ENCODE data around the gene PYROXD2.

The PYROXD2 gene

DNA sequence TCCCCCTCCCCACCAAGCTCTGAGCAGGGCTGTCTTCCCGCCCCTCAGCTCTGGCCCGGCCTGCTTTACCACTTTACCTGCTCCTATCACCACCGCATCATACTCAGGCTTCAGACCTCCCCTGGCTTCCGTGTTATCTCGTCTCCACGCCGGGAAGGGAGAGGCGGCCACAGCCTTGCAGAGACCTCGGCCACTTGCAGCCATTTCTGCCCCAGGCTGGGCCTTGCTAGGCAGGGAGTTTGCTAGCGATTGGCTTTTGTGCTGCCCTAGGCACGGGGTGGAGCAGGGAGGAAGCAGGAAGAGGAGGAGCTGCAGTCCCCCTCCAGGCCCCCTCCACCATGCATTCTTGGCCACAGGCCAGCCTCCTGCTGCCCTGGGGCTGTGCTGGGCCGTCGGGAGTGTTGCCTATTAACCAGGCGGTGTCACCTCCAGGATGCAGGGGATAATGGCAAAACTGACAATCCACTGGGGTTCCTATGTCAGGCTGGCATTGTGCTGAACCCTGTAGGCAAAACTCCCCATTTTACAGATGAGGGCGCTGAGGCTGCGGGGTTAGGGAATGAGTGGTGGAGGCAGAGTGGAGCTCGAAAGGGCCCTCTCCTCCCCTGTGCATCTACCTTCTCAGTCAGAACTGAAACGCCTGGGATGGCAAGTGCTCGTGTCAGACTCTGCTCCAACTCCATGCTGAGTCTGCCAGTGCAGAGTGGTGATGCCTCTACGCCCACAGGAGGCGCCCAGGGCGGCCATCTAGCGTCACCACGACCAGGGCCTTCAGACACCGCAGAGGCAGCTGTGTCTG is at the start of gene PYROXD2:
Gene PYROXD2, minus strand, starts transcription at position 251 of the 799 bp plus-strand sequence. Its CDS starts 47 bp downstream, at position 204.
- DNase-seq (ENCODE audit: extremely low spot score, insufficient read length, low read depth) (no peak), FAIRE-seq (no peak)

DNA sequence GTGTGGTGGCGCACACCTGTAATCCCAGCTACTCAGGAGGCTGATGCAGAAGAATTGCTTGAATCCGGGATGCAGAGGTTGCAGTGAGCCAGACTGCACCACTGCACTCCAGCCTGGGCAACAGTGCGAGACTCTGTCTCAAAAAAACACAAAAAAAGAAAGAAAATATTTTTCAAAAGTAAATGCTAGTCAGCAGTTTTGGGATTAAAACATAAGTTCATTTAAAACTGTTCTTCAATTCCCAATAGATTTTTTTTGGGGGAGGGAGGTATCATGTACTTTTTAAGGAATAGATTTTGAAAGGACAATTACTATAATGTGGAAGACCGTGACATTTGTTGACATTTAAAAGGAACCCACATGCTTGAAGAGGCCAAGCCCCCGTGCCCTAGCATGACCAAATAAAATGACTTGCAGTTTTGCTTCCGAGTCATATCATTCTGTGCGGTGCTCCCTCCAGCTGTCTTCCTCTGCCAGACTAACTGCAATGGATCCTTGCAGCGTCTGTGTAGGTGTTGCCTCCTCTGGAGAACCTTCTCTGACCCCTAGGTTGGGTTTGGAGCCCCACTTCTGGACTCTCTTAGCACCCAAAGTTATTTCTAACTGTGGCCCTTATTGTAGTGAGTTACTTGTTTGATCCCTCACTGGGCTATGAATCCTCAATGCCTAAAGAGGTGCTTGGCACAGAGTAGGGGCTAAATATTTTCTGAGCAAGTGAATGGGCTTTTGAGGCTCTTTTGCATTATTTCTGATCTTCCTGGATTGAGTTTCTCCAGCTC is 49.2 kb upstream of the PYROXD2 start:
- FAIRE-seq, result no peak
- DNase-seq (ENCODE audit: extremely low spot score, insufficient read length, low read depth), result no peak

DNA sequence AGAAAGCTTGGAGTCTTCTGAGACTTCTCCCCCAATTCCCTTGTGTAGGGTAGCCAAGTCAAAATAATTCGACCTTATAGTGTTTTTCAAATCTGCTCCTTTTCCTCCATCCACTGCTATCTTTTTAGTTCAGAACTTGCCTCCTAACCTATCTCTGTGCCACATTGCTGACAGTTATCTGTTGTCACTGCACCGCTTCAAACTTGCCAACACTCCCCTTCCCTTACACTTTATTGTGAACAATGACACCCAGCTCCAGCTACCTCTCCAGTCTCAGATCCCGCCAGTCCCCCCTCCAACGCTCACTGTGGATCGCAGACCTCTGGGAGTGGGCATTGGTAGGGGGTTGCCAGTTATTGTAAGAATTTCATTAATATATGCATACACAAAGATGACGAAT is 48.0 kb upstream of the PYROXD2 start:
- no peak for FAIRE-seq
- no peak for DNase-seq (ENCODE audit: extremely low spot score, insufficient read length, low read depth)

DNA sequence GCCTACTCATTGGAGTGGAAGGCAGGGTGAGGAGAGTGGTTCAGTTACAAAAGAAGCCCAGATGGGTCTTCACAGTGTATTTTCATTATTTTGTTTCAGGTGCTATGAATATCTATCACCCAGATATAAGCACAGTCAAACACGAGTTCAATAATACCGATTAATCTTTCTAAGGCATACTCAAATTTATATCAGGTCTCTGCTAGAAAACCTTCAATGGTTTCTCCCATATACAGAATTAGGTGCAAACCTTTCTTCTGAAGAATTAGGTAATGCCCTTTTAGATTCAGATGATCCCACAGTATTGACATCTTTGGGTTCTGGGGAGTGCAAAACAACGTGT is 46.5 kb upstream of the PYROXD2 start:
- FAIRE-seq, result no peak
- no peak for DNase-seq (ENCODE audit: extremely low spot score, insufficient read length, low read depth)

DNA sequence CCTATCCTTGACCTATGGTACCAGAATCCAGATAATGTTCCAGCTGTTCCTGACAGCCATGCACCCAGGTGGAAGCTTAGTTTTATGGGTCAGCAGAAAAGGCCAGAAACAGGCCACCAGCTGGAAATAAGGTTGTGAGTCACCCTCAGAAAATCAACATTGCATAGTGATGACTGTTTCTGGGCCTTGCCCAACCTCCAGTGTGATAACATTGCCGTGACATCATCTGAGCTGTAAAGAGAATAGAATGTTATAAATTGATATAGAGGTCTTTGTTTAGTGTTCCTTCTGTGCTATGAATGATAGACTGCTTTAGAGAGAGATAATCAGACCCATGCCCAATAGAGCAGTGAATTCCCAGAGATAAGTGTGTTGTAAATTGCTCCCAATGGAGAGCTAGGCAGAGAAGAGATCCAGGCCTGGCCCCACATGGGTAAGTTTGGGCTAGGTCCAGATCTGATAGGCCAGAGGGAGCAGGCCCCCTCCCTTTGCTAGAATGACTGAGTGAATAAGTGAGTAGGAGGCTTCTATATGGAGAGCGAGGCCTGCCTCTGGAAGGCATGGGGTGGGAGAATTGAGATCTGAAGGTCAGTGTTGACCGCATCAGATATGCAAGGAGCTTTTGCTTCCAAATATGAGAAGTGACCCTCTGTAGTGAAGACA is 46.0 kb upstream of the PYROXD2 start:
- no peak for DNase-seq (ENCODE audit: extremely low spot score, insufficient read length, low read depth)

DNA sequence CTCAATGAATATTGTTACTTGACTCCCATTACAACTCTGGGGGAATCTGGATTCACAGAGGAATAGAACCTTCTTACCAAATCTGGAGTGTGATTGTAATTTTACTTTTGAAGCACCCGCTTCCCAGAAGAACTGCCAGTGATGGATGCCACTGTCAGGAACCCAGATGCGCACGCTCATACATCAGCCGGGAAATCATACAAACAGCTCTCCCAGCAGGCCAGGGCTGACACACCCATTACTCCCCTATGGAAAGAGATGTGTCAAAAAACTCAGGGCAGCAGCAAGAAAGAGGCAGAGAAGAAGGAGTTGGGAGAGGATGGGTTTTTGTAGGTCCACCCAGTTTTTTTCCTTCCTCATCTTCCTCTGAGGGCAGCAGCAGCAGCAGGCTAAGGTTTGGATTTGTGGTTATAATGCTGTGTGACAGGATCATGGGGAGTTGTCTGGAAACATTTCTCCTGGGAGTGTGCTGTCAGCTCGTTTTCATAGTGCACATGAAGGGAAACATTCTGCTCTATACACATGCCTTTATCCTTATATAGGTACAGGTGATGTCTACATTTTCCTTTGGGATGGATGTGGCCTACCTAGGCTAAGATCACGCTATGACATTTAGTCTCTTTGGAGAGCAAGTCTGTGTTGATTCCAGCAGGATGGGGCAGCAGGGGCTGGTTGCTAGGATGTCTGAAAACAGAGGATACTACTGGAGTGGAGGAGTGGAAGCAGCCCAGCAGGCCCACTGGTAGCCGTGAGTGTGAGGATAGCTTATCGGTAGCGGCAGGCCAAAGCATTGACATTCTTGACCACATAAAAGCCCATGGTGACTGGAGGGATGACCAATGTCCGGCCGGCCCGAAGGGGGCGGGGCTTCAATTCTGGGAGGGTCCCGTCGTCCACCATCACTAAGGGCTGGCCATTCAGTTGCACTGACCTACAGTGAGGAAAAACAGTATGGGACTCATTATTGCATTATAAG is 44.1 kb upstream of the PYROXD2 start:
- FAIRE-seq (no peak), DNase-seq (ENCODE audit: extremely low spot score, insufficient read length, low read depth) (no peak)

More for the DNA sequence above, 46.0 kb upstream of the PYROXD2 start:
- no peak for FAIRE-seq

DNA sequence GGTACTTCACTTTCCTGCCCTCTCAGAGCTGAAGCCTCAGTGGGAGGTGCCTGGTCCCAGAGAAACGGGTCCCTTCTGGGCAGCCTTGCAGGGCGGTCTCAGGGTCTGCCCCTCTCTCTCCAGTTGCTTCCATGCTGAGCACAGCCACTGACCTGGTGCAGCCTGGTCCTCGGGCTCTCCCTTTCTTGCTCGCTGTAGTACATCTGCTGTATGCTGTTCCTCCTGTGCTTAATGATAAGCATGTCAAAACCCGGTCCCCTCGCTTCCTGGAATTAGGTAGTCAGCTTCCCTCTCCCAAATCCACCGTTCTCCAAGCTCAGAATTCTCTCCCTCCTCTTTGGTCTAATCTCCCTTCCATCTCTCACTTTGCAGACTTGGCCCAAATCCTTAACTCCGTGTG is 42.7 kb upstream of the PYROXD2 start:
- DNase-seq (ENCODE audit: extremely low spot score, insufficient read length, low read depth) (no peak), FAIRE-seq (no peak)

DNA sequence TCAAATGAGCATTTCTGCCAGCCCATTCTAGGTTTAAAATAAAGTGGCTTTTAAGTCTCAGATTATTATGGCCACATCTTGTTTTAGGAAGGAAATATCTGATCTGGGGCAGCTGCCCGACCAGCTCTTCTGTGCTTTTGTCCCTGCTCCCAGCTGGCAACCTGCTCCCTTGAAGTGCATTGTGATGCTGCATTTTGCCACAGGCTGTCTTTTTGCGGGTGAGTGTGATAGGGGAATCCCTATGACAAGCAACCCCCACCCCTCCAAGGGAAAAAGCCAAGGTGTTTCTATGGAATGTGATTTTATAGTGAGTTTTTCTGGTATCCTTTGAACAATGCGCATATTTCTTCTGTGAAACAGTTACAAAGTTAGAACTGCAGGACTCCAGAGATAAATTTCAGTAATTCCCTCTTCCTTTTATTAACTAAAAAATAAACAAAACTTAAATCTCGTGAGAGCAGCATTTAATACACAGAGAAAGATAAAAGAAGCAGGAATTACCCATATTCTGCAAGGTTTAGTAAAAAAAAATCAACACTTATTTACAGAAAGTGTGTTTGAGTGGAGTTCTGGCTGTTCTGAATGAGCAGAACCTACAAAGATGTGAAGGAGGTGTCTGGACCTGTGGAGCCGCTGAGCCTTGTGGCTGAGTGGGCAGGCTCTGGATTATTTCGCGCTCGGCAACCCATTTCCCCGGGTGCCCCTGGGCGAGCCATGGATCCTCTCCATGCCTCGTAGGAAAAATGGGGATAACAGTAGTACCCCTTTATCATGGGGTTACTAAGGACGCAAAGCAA is 41.9 kb upstream of the PYROXD2 start:
- DNase-seq (ENCODE audit: extremely low spot score, insufficient read length, low read depth) (no peak), FAIRE-seq (no peak)

DNA sequence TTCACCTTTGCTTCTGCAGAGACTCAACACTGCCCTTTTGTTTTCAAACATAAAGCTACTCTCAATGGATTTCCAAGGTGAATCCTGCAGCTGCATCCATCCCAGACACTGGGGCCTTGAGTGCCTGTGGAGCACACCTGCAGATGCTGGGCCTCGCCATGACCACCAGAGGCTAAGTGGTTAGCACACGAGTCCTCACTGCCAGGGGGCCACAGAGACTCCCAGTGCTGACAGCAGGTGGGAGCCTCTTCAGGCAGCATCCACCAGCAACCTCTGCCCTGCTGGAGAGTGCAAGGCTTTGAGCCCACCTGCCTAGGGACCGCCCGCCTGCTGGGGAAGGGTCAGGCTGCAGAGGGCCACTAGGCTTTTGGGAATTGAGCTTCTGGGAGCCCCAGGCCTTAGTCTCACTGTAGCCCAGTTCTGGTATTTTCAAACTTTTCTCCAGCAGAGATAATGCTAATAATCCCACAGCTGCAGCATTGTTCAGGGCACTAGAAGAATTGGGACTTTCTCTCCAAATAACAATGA is 41.1 kb upstream of the PYROXD2 start:
- no peak for FAIRE-seq

DNA sequence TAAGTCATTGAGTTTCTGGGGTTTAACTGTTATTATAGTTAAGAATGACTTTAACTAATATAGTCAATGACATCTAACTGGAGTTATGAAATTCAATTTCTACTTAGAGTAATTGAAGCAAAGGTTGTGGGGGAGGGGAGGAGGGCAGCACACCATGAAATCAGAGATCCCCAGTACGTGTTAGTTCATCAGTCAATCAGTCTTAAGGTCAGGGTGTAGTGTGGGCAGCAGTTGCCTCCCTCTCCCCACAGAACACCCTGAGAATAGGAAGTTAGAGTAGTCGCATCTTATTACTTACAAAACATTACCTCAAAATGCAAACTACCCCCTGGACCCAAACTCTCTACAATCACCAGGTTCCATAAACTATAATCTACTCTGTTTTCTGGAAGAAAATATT is 38.7 kb upstream of the PYROXD2 start:
- FAIRE-seq, result no peak
- no peak for DNase-seq (ENCODE audit: extremely low spot score, insufficient read length, low read depth)

More for the DNA sequence above, 41.1 kb upstream of the PYROXD2 start:
- no peak for DNase-seq (ENCODE audit: extremely low spot score, insufficient read length, low read depth)

DNA sequence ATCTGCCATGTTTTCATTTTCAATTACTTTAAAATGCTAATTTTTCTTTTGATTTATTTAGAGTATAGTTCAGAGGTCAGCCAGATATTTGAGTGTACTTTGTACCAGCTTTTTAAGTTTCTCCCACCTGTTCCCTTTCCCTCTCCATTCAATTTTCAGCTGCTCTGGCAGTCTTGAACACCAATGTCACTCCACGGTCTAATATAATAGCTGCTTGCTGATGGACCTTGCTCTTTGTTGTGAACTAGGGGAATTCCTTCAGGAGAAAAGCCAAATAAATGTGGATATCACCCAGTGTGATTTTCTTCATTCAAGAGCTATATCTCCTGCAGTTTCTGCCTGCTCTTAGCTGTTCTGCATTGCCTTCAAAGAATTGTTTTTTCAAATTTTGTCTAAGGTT is 35.6 kb upstream of the PYROXD2 start:
- FAIRE-seq, result no peak
- DNase-seq (ENCODE audit: extremely low spot score, insufficient read length, low read depth), result no peak

DNA sequence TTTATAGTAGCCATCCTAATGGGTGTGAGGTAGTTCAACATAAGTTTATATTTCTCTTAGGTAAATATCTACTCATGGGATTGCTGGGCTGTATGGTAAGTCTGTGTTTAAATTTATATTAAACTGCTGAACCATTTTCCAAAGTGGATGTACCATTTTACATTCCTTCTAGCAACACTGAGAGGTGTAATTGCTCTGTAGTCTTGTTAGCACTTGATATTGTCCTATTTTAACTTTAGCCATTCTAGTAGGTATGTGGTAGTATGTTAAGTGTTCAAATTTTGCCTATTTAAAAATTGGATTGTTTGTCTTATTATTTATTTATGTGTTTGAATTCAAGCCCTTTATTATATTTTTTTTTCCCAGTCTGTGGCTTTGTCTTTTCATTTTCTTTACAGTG is 34.3 kb upstream of the PYROXD2 start:
- FAIRE-seq (no peak), DNase-seq (ENCODE audit: extremely low spot score, insufficient read length, low read depth) (no peak)

DNA sequence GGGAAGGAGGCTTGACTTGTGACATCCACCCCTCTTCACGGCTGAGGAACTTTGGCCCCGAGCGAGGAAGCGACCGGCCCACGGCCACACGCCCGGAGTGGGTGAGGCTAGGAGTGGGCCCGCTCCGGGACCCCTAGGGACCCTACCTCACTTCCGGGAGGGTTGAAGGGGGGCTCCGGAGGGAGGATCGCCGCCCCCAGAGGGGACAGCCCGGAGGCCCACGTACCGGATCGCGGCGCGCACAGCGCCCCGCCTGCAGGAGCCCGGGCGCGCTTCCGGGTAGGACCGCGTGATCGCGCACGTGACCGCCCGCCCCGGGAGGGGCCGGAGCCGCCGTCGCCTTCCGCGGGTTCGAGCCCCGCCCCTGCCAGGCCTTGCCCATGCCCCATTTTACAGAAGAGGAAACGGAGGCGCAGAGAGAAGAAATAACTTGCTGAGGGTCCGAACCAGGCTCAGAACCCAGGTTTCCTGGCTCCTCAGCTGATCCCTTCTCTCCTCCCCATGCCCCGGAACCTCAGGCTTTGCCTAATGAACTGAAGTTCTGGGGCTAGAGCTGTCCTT is 31.8 kb upstream of the PYROXD2 start, which contains the start of gene HPS1:
Gene HPS1, minus strand, starts transcription at position 275 of the 561 bp plus-strand sequence. CDS start 3,695 bp downstream, outside the sequence.
- DNase-seq (ENCODE audit: extremely low spot score, insufficient read length, low read depth) (peak; percentile 86), FAIRE-seq (peak; percentile 81)

DNA sequence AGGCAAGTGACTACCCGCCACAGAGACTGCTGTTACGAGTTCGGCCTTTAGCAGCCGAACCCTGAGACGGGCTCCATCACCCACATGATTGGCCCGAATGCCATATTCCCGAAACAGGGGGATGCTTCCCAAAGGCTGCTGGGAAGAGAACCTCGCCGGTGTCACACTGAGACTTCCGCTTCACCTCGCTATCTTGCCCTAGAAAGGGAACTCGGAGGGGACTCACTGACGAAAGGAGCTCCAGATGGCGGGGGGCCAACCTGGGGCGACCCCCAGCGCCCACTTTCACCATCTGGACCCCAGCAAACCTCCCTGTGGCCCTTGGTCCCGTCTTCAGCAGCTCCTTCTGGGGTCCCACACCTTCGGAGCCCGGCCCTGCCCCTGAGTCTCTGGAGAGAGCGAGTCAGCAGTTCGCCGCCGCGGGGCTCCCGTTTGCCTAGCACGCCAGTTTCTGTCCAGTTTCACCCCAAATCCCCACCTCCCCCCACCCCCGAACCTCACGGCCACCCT is 31.2 kb upstream of the PYROXD2 start:
- peak; percentile 78 for FAIRE-seq
- DNase-seq (ENCODE audit: extremely low spot score, insufficient read length, low read depth), result no peak

DNA sequence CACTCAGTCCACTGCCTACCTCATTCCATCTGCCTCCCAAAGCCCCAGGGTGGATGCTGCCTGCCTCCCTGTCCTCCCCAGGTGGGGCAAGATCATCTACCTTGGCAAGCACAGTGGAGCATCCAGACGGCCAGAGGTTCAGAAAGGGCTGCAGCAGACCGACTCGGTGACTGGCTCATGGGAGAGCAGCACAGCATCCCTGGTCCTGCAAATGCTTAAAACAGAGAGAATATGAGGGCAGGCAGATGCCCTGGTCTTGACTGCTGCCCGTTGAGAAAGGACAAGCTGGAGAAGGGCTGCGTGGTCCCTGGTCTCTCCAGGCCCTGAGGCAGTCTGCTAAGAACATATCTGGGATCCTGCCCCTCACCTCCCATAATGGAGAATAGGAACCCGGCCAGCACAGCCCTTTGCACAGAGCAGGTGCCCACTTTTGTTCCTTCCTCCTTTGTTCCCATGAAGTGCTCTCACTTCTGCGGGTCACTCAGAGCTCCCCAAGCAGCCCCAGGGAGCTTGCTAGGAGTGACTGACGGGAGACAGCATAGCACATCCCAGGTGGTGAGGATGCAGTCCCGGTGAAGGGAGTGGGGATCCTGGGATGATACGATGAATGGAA is 30.3 kb upstream of the PYROXD2 start:
- DNase-seq (ENCODE audit: extremely low spot score, insufficient read length, low read depth), result no peak
- FAIRE-seq, result no peak

DNA sequence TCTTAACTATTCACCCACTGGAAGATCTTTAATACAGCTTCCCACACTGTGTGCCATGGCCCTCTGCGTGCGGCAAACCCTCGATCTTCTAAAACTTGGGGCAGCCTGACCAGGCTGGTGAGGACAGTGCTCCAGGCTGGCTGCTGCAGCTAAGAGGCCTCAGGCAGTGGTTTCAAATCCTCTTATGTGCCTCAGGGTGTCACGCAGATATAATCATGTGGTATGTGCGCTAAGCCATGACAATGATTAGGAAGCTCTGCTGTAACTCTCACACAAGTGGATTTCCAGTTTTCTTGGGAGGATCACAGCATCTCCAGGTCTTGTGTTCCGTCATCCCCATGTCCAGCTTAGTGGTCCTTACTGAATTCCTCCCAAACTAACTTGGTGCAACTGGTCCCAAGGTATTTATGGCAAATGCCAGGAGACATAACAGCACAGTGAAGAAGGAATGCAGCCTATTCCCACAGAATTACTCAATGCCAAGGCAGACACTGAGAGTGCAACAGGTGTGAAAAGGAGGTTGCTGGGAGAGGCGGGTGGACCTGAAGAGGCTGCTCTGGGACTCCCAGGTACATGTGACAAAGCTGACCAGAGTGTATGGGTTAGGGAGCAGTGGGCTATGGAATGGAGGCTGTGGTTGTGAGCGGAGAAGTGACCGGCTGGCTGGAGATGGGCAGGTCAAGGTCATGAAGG is 29.5 kb upstream of the PYROXD2 start:
- FAIRE-seq (peak; percentile 12), DNase-seq (ENCODE audit: extremely low spot score, insufficient read length, low read depth) (no peak)

DNA sequence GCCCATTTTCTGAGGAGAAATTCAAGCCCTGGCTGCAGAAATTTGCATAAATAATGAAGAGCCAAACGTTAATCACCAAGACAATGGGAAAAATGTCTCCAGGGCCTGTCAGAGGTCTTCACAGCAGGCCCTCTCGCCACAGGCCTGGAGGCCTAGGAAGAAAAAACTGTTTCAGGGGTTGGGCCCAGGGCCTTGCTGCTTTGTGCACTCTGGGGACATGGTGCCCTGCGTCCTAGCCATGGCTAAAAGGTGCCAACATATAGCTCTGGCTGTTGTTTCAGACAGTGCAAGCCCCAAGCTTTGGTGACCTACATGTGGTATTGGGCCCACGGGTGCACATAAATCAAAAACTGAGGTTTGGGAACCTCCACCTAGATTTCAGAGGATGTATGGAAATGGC is 23.7 kb upstream of the PYROXD2 start:
- FAIRE-seq (no peak), DNase-seq (ENCODE audit: extremely low spot score, insufficient read length, low read depth) (no peak)
